SK-N-SH treated with all-trans-retinoic acid at 6 μM for 48 hours (cell line): ENCODE results near the gene HAND2.

Experiments
- ATAC-seq: fragments of 200-7000 bp; cut with Tn5 transposase; 3 replicates; pipeline ENCODE4 v1.9.1; 2020; ENCODE audit warnings: mild to moderate bottlenecking, moderate library complexity
- ARNTL ChIP-seq: fragments of 450-650 bp; formaldehyde crosslinking; IDR thresholded peaks from 2 replicates; pipeline ENCODE4 v1.5.0; 2020; ENCODE audit warnings: low read depth, mild to moderate bottlenecking, moderate library complexity, borderline replicate concordance
- BACH2 ChIP-seq: fragments of 250-450 bp; sonication (Bioruptor Pico); IDR thresholded peaks from 2 replicates; pipeline ENCODE4 v1.9.0; 2021; ENCODE audit warnings: mild to moderate bottlenecking, borderline replicate concordance
- CREB5 ChIP-seq: fragments of 250-450 bp; sonication (Bioruptor Pico); IDR thresholded peaks from 2 replicates; pipeline ENCODE4 v1.5.1; 2020; ENCODE audit warnings: low read depth, mild to moderate bottlenecking, moderate library complexity
- CSDC2 ChIP-seq: fragments of 250-450 bp; sonication (Bioruptor Pico); IDR thresholded peaks from 2 replicates; pipeline ENCODE4 v1.5.0; 2020; ENCODE audit warnings: mild to moderate bottlenecking, moderate library complexity
- GLIS3 ChIP-seq: fragments of 250-450 bp; sonication (Bioruptor Pico); IDR thresholded peaks from 2 replicates; pipeline ENCODE4 v1.5.0; 2020; ENCODE audit warnings: mild to moderate bottlenecking, moderate library complexity
- ISL1 ChIP-seq: fragments of 250-450 bp; sonication (Bioruptor Pico); IDR thresholded peaks from 2 replicates; pipeline ENCODE4 v2.1.2; 2022; ENCODE audit warnings: mild to moderate bottlenecking, moderate library complexity
- OSR1 ChIP-seq: fragments of 250-450 bp; sonication (Bioruptor Pico); IDR thresholded peaks from 2 replicates; pipeline ENCODE4 v1.8.0; 2022; ENCODE audit warnings: moderate library complexity, mild to moderate bottlenecking, inconsistent platforms
- PATZ1 ChIP-seq: fragments of 250-450 bp; sonication (Bioruptor Pico); IDR thresholded peaks from 2 replicates; pipeline ENCODE4 v1.8.0; 2020; ENCODE audit warnings: mild to moderate bottlenecking, moderate library complexity, borderline replicate concordance
- POU6F1 ChIP-seq: fragments of 250-450 bp; sonication (Bioruptor Pico); IDR thresholded peaks from 2 replicates; pipeline ENCODE4 v1.8.0; 2021; ENCODE audit warnings: low read depth, mild to moderate bottlenecking, moderate library complexity, borderline replicate concordance
- PPARA ChIP-seq: fragments of 250-450 bp; sonication (Bioruptor Pico); IDR thresholded peaks from 2 replicates; pipeline ENCODE4 v1.5.0; 2020; ENCODE audit warnings: mild to moderate bottlenecking, borderline replicate concordance
- RARB ChIP-seq: fragments of 250-450 bp; sonication (Bioruptor Pico); IDR thresholded peaks from 2 replicates; pipeline ENCODE4 v1.8.0; 2021; ENCODE audit warnings: mild to moderate bottlenecking, moderate library complexity
- SNAI2 ChIP-seq: fragments of 250-450 bp; sonication (Bioruptor Pico); IDR thresholded peaks from 2 replicates; pipeline ENCODE4 v1.5.0; 2020; ENCODE audit warnings: mild to moderate bottlenecking, moderate library complexity
- TOX ChIP-seq: fragments of 250-450 bp; sonication (Bioruptor Pico); IDR thresholded peaks from 2 replicates; pipeline ENCODE4 v1.8.0; 2021; ENCODE audit warnings: mild to moderate bottlenecking, moderate library complexity, borderline replicate concordance
- TSHZ2 ChIP-seq: fragments of 250-450 bp; sonication (Bioruptor Pico); IDR thresholded peaks from 2 replicates; pipeline ENCODE4 v1.5.0; 2020; ENCODE audit warnings: mild to moderate bottlenecking, moderate library complexity
- ZFP3 ChIP-seq: fragments of 250-450 bp; sonication (Bioruptor Pico); IDR thresholded peaks from 2 replicates; pipeline ENCODE4 v1.5.0; 2020; ENCODE audit warnings: mild to moderate bottlenecking, moderate library complexity
- ZFP30 ChIP-seq: fragments of 450-650 bp; formaldehyde crosslinking; IDR thresholded peaks from 2 replicates; pipeline ENCODE4 v1.5.0; 2022; ENCODE audit warnings: mild to moderate bottlenecking, moderate library complexity
- ZNF70 ChIP-seq: fragments of 450-650 bp; formaldehyde crosslinking; IDR thresholded peaks from 2 replicates; pipeline ENCODE4 v1.5.0; 2020; ENCODE audit warnings: mild to moderate bottlenecking, moderate library complexity
- ZNF8 ChIP-seq: fragments of 450-650 bp; formaldehyde crosslinking; IDR thresholded peaks from 2 replicates; pipeline ENCODE4 v1.5.0; 2020; ENCODE audit warnings: mild to moderate bottlenecking, moderate library complexity

HAND2 gene

GRCh38 chr4:173543266-173543665, 13.2 kb upstream of the HAND2 start:
- no peak for ATAC-seq
- TF ChIP-seq TSHZ2, result peak; percentile 19; the same call in 1 of the 2 replicates
- no peak for TF ChIP-seq TOX (CRISPR knock-in tag)
- TF ChIP-seq PPARA (CRISPR knock-in tag), result no peak

GRCh38 chr4:173539986-173540385, 10.0 kb upstream of the HAND2 start:
- TF ChIP-seq CREB5, result no peak; the same call in 1 of the 2 replicates
- TF ChIP-seq POU6F1, result no peak
- TF ChIP-seq, all 23 proteins: peak for 0
- no peak for ATAC-seq

- peak; percentile 10 for ATAC-seq
Measured at GRCh38 chr4:173538909-173539445, 8.9 kb upstream of the HAND2 start.

GRCh38 chr4:173538148-173538908, 8.3 kb upstream of the HAND2 start:
- TF ChIP-seq PATZ1 (CRISPR knock-in tag) (no peak), ARNTL (CRISPR knock-in tag) (no peak), TOX (CRISPR knock-in tag) (no peak), ISL1 (CRISPR knock-in tag) (no peak), PPARA (CRISPR knock-in tag) (no peak), OSR1 (CRISPR knock-in tag) (no peak), ZFP30 (CRISPR knock-in tag) (no peak), BACH2 (CRISPR knock-in tag) (no peak), ZNF70 (no peak), TSHZ2 (no peak), ZNF8 (CRISPR knock-in tag) (no peak)
- peak; percentile 21 for ATAC-seq

More at GRCh38 chr4:173538909-173539445, 8.9 kb upstream of the HAND2 start:
- no peak for TF ChIP-seq GLIS3 (CRISPR knock-in tag)
- no peak for TF ChIP-seq PPARA (CRISPR knock-in tag)
- no peak for TF ChIP-seq ZFP3 (CRISPR knock-in tag)
- TF ChIP-seq CSDC2 (CRISPR knock-in tag), result no peak
- TF ChIP-seq SNAI2, result no peak
- TF ChIP-seq ARNTL (CRISPR knock-in tag), result no peak
- no peak for TF ChIP-seq RARB (CRISPR knock-in tag)
- no peak for TF ChIP-seq ISL1 (CRISPR knock-in tag)
- no peak for TF ChIP-seq CREB5
- no peak for TF ChIP-seq ZFP30 (CRISPR knock-in tag)
- TF ChIP-seq BACH2 (CRISPR knock-in tag), result no peak
- TF ChIP-seq ZNF70, result no peak
- TF ChIP-seq TOX (CRISPR knock-in tag), result no peak
